HEK293 (cell line): Measurements from ENCODE around the gene TMPRSS4.

Experiments used
- CTCF ChIA-PET: fragments of 350-600 bp; formaldehyde crosslinking; extraction: SDS; loops from one replicate; lab custom pipeline; 2021; ENCODE audit warnings: antibody characterized with exemption; lab: Yijun Ruan, JAX
- POLR2A ChIA-PET: fragments of 300-600 bp; formaldehyde crosslinking; extraction: SDS; loops from one replicate; lab custom pipeline; 2020; ENCODE audit warnings: antibody characterized with exemption, inconsistent platforms; lab: Yijun Ruan, JAX
- H3K27ac ChIP-seq: fragments of 200-500 bp; sonication (Bioruptor generic); 2 replicates; pipeline ENCODE4 v1.5.1; 2014; ENCODE audit warnings: low read depth, low read length, control low read depth, inconsistent platforms; ENCODE audit errors: extremely low read depth
- H3K36me3 ChIP-seq, 2 experiments: fragments of 200-500 bp in 1 of 2; sonication (Bioruptor generic) in 1 of 2; 1 replicate in 1 of 2; 2 replicates in 1 of 2; pipeline ENCODE4 v1.5.1; 2014 to 2017; ENCODE audit warnings: inconsistent platforms in 2 of 2, low read length in 2 of 2; ENCODE audit not compliant: control insufficient read depth in 2 of 2, insufficient read depth in 1 of 2
- H3K4me1 ChIP-seq: fragments of 200-500 bp; sonication (Bioruptor generic); 2 replicates; pipeline ENCODE4 v1.5.1; 2014; ENCODE audit warnings: mild to moderate bottlenecking, low read length, inconsistent platforms; ENCODE audit not compliant: control insufficient read depth, insufficient read depth
- H3K4me3 ChIP-seq: 2 replicates; pipeline ENCODE4 v1.5.1; 2011; ENCODE audit warnings: low read depth, mild to moderate bottlenecking, control low read depth, low read length, moderate library complexity
- H3K9me3 ChIP-seq: fragments of 200-500 bp; sonication (Bioruptor generic); 2 replicates; pipeline ENCODE4 v1.5.1; 2014; ENCODE audit warnings: low read depth, low read length, inconsistent platforms; ENCODE audit not compliant: control insufficient read depth, insufficient read depth
- ATF2 ChIP-seq: fragments of 450-650 bp; formaldehyde crosslinking; IDR thresholded peaks from 2 replicates; pipeline ENCODE4 v1.5.1; 2016; ENCODE audit warnings: missing biosample characterization, missing genetic modification characterization, low read depth
- HIC1 ChIP-seq: fragments of 450-650 bp; formaldehyde crosslinking; IDR thresholded peaks from 2 replicates; pipeline ENCODE4 v1.5.1; 2016; ENCODE audit warnings: missing biosample characterization, missing genetic modification characterization
- OSR2 ChIP-seq: fragments of 450-650 bp; formaldehyde crosslinking; IDR thresholded peaks from 2 replicates; pipeline ENCODE4 v1.5.1; 2016; ENCODE audit warnings: missing biosample characterization, missing genetic modification characterization
- TSHZ1 ChIP-seq: fragments of 450-650 bp; formaldehyde crosslinking; IDR thresholded peaks from 2 replicates; pipeline ENCODE4 v1.5.1; 2016; ENCODE audit warnings: missing biosample characterization, missing genetic modification characterization, borderline replicate concordance
- ZBTB49 ChIP-seq: fragments of 450-650 bp; formaldehyde crosslinking; IDR thresholded peaks from 2 replicates; pipeline ENCODE4 v1.5.1; 2016; ENCODE audit warnings: missing biosample characterization, missing genetic modification characterization, low read depth
- ZBTB6 ChIP-seq: fragments of 450-650 bp; formaldehyde crosslinking; IDR thresholded peaks from 2 replicates; pipeline ENCODE4 v1.5.1; 2017; ENCODE audit warnings: missing biosample characterization, missing genetic modification characterization
- ZFHX2 ChIP-seq: fragments of 450-650 bp; formaldehyde crosslinking; conservative IDR thresholded peaks from 2 replicates; pipeline ENCODE4 v1.5.1; 2016; ENCODE audit warnings: missing biosample characterization, missing genetic modification characterization
- ZIC2 ChIP-seq: fragments of 450-650 bp; formaldehyde crosslinking; IDR thresholded peaks from 2 replicates; pipeline ENCODE4 v1.5.1; 2016; ENCODE audit warnings: missing biosample characterization, missing genetic modification characterization
- ZNF239 ChIP-seq: fragments of 450-650 bp; formaldehyde crosslinking; IDR thresholded peaks from 2 replicates; pipeline ENCODE4 v1.5.1; 2016; ENCODE audit warnings: missing biosample characterization, missing genetic modification characterization
- ZNF513 ChIP-seq: fragments of 450-650 bp; IDR thresholded peaks from 2 replicates; pipeline ENCODE4 v1.5.1; 2018; ENCODE audit warnings: missing biosample characterization, missing genetic modification characterization
- ZNF596 ChIP-seq: fragments of 450-650 bp; IDR thresholded peaks from 2 replicates; pipeline ENCODE4 v1.5.0; 2018; ENCODE audit warnings: missing biosample characterization, mild to moderate bottlenecking, missing genetic modification characterization, moderate library complexity
- ZNF704 ChIP-seq: fragments of 450-650 bp; formaldehyde crosslinking; IDR thresholded peaks from 2 replicates; pipeline ENCODE4 v1.5.1; 2016; ENCODE audit warnings: missing biosample characterization, missing genetic modification characterization

The TMPRSS4 gene

GRCh38 chr11:118098996-118099837, 22.3 kb downstream of the TMPRSS4 start (continued):
- TF ChIP-seq ATF2 (tag by site-specific recombination) (no peak), ZFHX2 (tag by site-specific recombination) (peak; percentile 50), HIC1 (tag by site-specific recombination) (no peak), ZNF513 (no peak), ZBTB49 (tag by site-specific recombination) (no peak), ZNF704 (no peak), OSR2 (no peak)
- TF ChIP-seq, all 188 proteins: peak for 4

GRCh38 chr11:118099838-118100556, 23.1 kb downstream of the TMPRSS4 start:
- TF ChIP-seq ZNF596 (no peak), TSHZ1 (tag by site-specific recombination) (no peak), ZBTB6 (0 out of 2 replicates have a peak, but pooled peaks have one; percentile 29), ZNF239 (tag by site-specific recombination) (no peak), ZIC2 (tag by site-specific recombination) (peak; percentile 56)
- TF ChIP-seq, all 188 proteins: peak for 2
- Histone ChIP-seq H3K4me1 (no peaks in the 10 kb centered on the region), H3K36me3 (no peaks in the 10 kb centered on the region), H3K9me3 (no peaks in the 10 kb centered on the region), H3K4me3 (no peak overlapping the region), H3K27ac (no peak overlapping the region)
- ChIA-PET POLR2A (no interaction called here), CTCF (interaction anchor here (0.6 kb wide), 2 partner anchors 14 to 131 kb away, joined by 3 to 4 read pairs; no protein-coding TSS in a partner anchor)
